Heart left ventricle (tissue), 13 donors: ENCODE measurements around the gene SAPCD1.

Experiments
- POLR2A ChIP-seq, 2 donors: fragments of 450-650 bp; IDR thresholded peaks; one replicate each; pipeline ENCODE4 v1.6.1; 2017; ENCODE audit warnings: antibody characterized with exemption in 2 of 2, mild to moderate bottlenecking in 2 of 2, moderate library complexity in 2 of 2
- TF ChIP-seq, protein P1 (sequence below), 12 donors: fragments of 200-600 bp; sonication (generic) in 4 of 12; IDR thresholded peaks; one replicate each; pipeline versions ENCODE4 v1.5.0 to v1.8.0; 2018 to 2022; ENCODE audit warnings: antibody characterized with exemption in 12 of 12, mild to moderate bottlenecking in 5 of 12
- donor health status: ischemic (EF 13 %, LVEDD 7.1; RV severe dilation, severe dysfunction).
- donor health status: DM: no; HTN: yes; CAD: no.
- donor health status: DM: no; HTN: no; CAD: no.
- donor health status: ischemic (EF 25% LVEDD 6.9; RV normal size, moderate dysfunction).
- donor health status: ischemic (EF 25% LVEDD 5.7; RV mildly dilated, moderate dysfunction).
- donor health status: ischemic (EF 35%, LVEDD 5.7; RV mildly dilated, moderate dysfunction).
- donor health status: nonischemic (EF 11% LVEDD 7.7; RV severe dilation, severe dysfunction).
- donor health status: DM: yes; HTN: yes; CAD: no.
- donor health status: PGD.
- donor health status: ischemic (EF 29% LVEDD 5.4; RV normal size, mild dysfunction).
- donor health status: nonischemic (EF 23%, LVEDD 6.1; RV moderate dilation, normal function).

DNA sequence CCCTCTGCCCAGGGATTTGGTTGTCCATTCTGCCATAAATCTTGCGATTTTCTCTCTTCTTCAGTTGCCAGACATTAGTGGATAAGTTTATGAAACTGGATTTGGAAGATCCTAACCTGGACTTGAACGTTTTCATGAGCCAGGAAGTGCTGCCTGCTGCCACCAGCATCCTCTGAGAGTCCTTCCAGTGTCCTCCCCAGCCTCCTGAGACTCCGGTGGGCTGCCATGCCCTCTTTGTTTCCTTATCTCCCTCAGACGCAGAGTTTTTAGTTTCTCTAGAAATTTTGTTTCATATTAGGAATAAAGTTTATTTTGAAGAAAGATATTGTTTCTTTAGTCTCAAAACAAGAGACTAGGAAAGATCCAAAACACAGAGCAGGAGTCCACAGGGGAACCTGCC lies at the start of gene SAPCD1:
- TF ChIP-seq, protein P1, sequence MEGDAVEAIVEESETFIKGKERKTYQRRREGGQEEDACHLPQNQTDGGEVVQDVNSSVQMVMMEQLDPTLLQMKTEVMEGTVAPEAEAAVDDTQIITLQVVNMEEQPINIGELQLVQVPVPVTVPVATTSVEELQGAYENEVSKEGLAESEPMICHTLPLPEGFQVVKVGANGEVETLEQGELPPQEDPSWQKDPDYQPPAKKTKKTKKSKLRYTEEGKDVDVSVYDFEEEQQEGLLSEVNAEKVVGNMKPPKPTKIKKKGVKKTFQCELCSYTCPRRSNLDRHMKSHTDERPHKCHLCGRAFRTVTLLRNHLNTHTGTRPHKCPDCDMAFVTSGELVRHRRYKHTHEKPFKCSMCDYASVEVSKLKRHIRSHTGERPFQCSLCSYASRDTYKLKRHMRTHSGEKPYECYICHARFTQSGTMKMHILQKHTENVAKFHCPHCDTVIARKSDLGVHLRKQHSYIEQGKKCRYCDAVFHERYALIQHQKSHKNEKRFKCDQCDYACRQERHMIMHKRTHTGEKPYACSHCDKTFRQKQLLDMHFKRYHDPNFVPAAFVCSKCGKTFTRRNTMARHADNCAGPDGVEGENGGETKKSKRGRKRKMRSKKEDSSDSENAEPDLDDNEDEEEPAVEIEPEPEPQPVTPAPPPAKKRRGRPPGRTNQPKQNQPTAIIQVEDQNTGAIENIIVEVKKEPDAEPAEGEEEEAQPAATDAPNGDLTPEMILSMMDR (IDR thresholded peaks at IDR 0.05): no peak
- TF ChIP-seq POLR2A (IDR thresholded peaks at IDR 0.05): no peak
